ENCODE data around the gene BHLHE41.

DNA sequence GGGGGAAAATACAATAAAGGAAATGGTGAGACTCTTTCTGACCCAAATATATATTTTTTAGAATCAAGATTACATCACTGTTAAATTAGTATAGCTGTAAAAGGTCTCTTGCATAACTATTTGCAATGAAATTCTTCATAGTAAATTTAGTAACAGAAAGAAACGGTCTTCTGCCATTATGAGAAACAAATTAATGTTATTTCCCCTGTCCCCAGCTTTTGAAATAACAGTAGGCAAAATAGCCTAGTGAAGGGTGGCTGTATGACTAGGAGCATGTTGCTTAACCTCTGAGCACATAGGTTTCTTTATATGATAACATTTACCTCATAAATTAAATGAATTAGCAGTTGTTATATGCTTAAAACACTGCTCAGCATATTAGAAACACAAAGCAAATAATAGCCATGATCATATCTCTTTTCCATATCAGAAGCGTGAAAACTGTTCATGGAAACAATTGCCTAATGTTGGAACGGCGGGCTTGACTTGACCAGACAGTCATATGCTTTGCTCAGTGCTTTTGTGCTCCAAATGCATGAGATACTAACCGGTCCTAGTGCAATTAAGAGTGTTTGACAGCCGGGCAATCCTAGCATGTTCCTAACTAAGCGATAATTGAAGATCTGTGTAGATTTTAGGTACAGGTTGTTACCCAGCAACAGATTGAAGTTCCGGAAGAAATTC is 24.0 kb downstream of the BHLHE41 start:
- TF ChIP-seq TAF1 (conservative IDR thresholded peaks at IDR 0.05) (no peak), RAD21 (IDR thresholded peaks at IDR 0.05) (no peak), YY1 (IDR thresholded peaks at IDR 0.05) (no peak), SP1 (IDR thresholded peaks at IDR 0.05) (no peak), RXRA (IDR thresholded peaks at IDR 0.05) (no peak), HNF4A (conservative IDR thresholded peaks at IDR 0.05) (no peak)
- TF ChIP-seq, protein P1, sequence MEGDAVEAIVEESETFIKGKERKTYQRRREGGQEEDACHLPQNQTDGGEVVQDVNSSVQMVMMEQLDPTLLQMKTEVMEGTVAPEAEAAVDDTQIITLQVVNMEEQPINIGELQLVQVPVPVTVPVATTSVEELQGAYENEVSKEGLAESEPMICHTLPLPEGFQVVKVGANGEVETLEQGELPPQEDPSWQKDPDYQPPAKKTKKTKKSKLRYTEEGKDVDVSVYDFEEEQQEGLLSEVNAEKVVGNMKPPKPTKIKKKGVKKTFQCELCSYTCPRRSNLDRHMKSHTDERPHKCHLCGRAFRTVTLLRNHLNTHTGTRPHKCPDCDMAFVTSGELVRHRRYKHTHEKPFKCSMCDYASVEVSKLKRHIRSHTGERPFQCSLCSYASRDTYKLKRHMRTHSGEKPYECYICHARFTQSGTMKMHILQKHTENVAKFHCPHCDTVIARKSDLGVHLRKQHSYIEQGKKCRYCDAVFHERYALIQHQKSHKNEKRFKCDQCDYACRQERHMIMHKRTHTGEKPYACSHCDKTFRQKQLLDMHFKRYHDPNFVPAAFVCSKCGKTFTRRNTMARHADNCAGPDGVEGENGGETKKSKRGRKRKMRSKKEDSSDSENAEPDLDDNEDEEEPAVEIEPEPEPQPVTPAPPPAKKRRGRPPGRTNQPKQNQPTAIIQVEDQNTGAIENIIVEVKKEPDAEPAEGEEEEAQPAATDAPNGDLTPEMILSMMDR (IDR thresholded peaks at IDR 0.05; ENCODE audit: low read depth, low read length, missing input control) = no peak
- TF ChIP-seq, protein P2, sequence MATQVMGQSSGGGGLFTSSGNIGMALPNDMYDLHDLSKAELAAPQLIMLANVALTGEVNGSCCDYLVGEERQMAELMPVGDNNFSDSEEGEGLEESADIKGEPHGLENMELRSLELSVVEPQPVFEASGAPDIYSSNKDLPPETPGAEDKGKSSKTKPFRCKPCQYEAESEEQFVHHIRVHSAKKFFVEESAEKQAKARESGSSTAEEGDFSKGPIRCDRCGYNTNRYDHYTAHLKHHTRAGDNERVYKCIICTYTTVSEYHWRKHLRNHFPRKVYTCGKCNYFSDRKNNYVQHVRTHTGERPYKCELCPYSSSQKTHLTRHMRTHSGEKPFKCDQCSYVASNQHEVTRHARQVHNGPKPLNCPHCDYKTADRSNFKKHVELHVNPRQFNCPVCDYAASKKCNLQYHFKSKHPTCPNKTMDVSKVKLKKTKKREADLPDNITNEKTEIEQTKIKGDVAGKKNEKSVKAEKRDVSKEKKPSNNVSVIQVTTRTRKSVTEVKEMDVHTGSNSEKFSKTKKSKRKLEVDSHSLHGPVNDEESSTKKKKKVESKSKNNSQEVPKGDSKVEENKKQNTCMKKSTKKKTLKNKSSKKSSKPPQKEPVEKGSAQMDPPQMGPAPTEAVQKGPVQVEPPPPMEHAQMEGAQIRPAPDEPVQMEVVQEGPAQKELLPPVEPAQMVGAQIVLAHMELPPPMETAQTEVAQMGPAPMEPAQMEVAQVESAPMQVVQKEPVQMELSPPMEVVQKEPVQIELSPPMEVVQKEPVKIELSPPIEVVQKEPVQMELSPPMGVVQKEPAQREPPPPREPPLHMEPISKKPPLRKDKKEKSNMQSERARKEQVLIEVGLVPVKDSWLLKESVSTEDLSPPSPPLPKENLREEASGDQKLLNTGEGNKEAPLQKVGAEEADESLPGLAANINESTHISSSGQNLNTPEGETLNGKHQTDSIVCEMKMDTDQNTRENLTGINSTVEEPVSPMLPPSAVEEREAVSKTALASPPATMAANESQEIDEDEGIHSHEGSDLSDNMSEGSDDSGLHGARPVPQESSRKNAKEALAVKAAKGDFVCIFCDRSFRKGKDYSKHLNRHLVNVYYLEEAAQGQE (IDR thresholded peaks at IDR 0.05) = no peak
- TF ChIP-seq, protein P3, sequence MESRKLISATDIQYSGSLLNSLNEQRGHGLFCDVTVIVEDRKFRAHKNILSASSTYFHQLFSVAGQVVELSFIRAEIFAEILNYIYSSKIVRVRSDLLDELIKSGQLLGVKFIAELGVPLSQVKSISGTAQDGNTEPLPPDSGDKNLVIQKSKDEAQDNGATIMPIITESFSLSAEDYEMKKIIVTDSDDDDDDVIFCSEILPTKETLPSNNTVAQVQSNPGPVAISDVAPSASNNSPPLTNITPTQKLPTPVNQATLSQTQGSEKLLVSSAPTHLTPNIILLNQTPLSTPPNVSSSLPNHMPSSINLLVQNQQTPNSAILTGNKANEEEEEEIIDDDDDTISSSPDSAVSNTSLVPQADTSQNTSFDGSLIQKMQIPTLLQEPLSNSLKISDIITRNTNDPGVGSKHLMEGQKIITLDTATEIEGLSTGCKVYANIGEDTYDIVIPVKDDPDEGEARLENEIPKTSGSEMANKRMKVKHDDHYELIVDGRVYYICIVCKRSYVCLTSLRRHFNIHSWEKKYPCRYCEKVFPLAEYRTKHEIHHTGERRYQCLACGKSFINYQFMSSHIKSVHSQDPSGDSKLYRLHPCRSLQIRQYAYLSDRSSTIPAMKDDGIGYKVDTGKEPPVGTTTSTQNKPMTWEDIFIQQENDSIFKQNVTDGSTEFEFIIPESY (IDR thresholded peaks at IDR 0.05) = no peak

Data from liver (tissue), 3 donors.